WTC11 (cell line): ENCODE results near the gene XPR1.

Experiments
- ARID4B ChIP-seq: sonication (generic); formaldehyde crosslinking; IDR thresholded peaks from 2 replicates; pipeline ENCODE4 v1.8.0; 2023; ENCODE audit warnings: missing genetic modification reagents, mild to moderate bottlenecking, borderline replicate concordance
- CTCF ChIP-seq: fragments of 200-600 bp; IDR thresholded peaks from 2 replicates; pipeline ENCODE4 v1.8.0; 2022; ENCODE audit warnings: antibody characterized with exemption
- JUN ChIP-seq: sonication (generic); formaldehyde crosslinking; IDR thresholded peaks from 2 replicates; pipeline ENCODE4 v1.8.0; 2023; ENCODE audit warnings: mild to moderate bottlenecking, missing genetic modification reagents
- ZBTB43 ChIP-seq: sonication (generic); formaldehyde crosslinking; IDR thresholded peaks from 2 replicates; pipeline ENCODE4 v1.8.1; 2023; ENCODE audit warnings: mild to moderate bottlenecking, missing genetic modification reagents
- ZNF512 ChIP-seq: sonication (generic); formaldehyde crosslinking; IDR thresholded peaks from 2 replicates; pipeline ENCODE4 v1.8.1; 2022; ENCODE audit warnings: missing genetic modification reagents, borderline replicate concordance

GRCh38 chr1:180849031-180849775 lies 217.4 kb downstream of the XPR1 start:
- TF ChIP-seq JUN (CRISPR knock-in tag), result no peak
- TF ChIP-seq ZNF512 (CRISPR knock-in tag), result no peak
- TF ChIP-seq CTCF, result no peak
- TF ChIP-seq ARID4B (CRISPR knock-in tag), result no peak
- TF ChIP-seq ZBTB43 (CRISPR knock-in tag), result no peak
